ENCODE data around the gene SERPINB6.

The SERPINB6 gene

DNA sequence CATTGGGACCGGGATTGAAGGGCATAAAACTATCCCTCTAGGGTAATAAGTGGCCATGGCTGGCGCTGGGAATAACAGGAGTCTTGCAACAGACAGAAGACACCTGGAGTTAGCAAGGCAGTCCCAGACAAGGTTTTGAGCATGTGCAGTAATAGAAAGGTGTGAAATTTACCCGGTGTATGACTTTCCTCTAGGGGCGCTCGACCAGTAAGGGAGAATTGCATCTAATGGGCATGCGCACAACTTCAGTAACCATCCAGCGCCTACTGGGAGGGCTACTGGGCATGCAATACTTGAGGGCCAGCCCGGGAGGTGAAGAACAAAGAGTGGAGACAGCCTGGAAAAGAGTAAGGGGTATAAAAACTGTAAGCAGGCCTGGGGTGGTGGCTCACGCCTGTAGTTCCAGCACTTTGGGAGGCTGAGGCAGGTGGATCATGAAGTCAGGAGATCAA is 32.7 kb downstream of the SERPINB6 start:
- Histone ChIP-seq H3K27me3 (ENCODE audit: low read depth, low read length) (no peaks in the 10 kb centered on the region), H3K4me2 (ENCODE audit: low read length) (no peak overlapping the region), H3K9me3 (ENCODE audit: insufficient read depth, low read length) (peaks cover 18% of the 10 kb centered on the region; the same call in 1 of the 2 replicates), H3K4me1 (ENCODE audit: low read length) (peaks cover 38% of the 10 kb centered on the region), H3K79me2 (ENCODE audit: low read length) (no peaks in the 10 kb centered on the region), H3K9ac (ENCODE audit: low read length) (no peak overlapping the region), H3K36me3 (replicated peaks; ENCODE audit: low read depth, low read length) (peaks cover 13% of the 10 kb centered on the region), H3K4me3 (ENCODE audit: low read length) (no peak overlapping the region), H4K20me1 (ENCODE audit: insufficient read depth, low read length) (no peaks in the 10 kb centered on the region), H2AFZ (ENCODE audit: low read depth, low read length) (no peak overlapping the region), H3K27ac (ENCODE audit: low read length) (0 out of 2 replicates have a peak overlapping the region, but pooled peaks have one; percentile 100)
- no peak for TF ChIP-seq CTCF (IDR thresholded peaks at IDR 0.05; ENCODE audit: low read depth, low read length)
- no peak for TF ChIP-seq EZH2phosphoT487 (IDR thresholded peaks at IDR 0.05; ENCODE audit: low read depth)

DNA sequence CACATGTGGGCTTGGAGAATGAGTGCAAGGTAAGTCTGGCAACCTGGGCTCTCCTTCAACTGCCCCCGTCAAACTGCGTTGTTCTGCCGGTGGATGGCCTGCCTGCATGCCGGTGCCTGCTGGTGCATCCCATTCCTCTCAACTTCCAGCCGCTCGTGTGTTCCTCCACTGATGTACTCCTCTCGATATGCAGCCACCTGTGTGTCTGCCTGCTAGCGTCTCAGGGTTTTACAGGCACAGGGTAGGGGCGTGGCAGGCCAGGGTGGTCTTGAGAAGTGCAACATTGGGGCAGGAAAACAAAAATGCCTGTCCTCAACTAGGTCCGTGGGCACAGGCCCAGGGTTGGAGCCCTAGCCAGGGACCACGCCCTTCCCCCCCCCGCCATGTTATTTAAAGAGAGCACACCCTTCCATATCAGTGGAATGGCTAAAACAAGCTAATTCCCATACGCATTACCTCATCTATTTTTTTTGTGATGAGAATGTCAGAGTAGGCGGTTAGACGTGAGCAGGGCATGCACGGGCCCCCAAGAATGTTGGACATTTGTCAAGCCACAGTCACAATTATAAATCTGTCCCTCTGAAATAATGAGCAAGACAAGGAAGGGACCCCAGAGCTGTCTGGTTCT is 33.2 kb downstream of the SERPINB6 start:
- Histone ChIP-seq H3K4me1 (ENCODE audit: low read length) (peaks cover 33% of the 10 kb centered on the region), H3K4me3 (ENCODE audit: low read length) (no peak overlapping the region), H3K9ac (ENCODE audit: low read length) (no peak overlapping the region), H3K36me3 (replicated peaks; ENCODE audit: low read depth, low read length) (peaks cover 13% of the 10 kb centered on the region), H2AFZ (ENCODE audit: low read depth, low read length) (no peak overlapping the region), H3K4me2 (ENCODE audit: low read length) (no peak overlapping the region), H3K27ac (ENCODE audit: low read length) (no peak overlapping the region), H3K79me2 (ENCODE audit: low read length) (no peaks in the 10 kb centered on the region), H3K27me3 (ENCODE audit: low read depth, low read length) (no peaks in the 10 kb centered on the region), H4K20me1 (ENCODE audit: insufficient read depth, low read length) (no peaks in the 10 kb centered on the region), H3K9me3 (ENCODE audit: insufficient read depth, low read length) (peaks cover 16% of the 10 kb centered on the region; the same call in 1 of the 2 replicates)
- TF ChIP-seq EZH2phosphoT487 (IDR thresholded peaks at IDR 0.05; ENCODE audit: low read depth) (no peak), CTCF (IDR thresholded peaks at IDR 0.05; ENCODE audit: low read depth, low read length) (no peak)

- Histone ChIP-seq H3K4me1 (ENCODE audit: low read length) (peaks cover 28% of the 10 kb centered on the region), H2AFZ (ENCODE audit: low read depth, low read length) (no peak overlapping the region), H3K27me3 (ENCODE audit: low read depth, low read length) (no peaks in the 10 kb centered on the region), H3K9ac (ENCODE audit: low read length) (no peak overlapping the region), H3K79me2 (ENCODE audit: low read length) (no peaks in the 10 kb centered on the region), H3K4me2 (ENCODE audit: low read length) (no peak overlapping the region), H3K36me3 (replicated peaks; ENCODE audit: low read depth, low read length) (peaks cover 13% of the 10 kb centered on the region), H3K27ac (ENCODE audit: low read length) (no peak overlapping the region), H3K4me3 (ENCODE audit: low read length) (no peak overlapping the region), H4K20me1 (ENCODE audit: insufficient read depth, low read length) (no peaks in the 10 kb centered on the region), H3K9me3 (ENCODE audit: insufficient read depth, low read length) (peaks cover 14% of the 10 kb centered on the region; the same call in 1 of the 2 replicates)
- TF ChIP-seq CTCF (IDR thresholded peaks at IDR 0.05; ENCODE audit: low read depth, low read length) (no peak), EZH2phosphoT487 (IDR thresholded peaks at IDR 0.05; ENCODE audit: low read depth) (no peak)
Measured at GRCh38 chr6:2937627-2938003, 33.8 kb downstream of the SERPINB6 start.

- H3K4me1 ChIP-seq (ENCODE audit: low read length) = peaks cover 22% of the 10 kb centered on the region
Measured at GRCh38 chr6:2935566-2936291, 35.6 kb downstream of the SERPINB6 start.

More at GRCh38 chr6:2935566-2936291, 35.6 kb downstream of the SERPINB6 start:
- Histone ChIP-seq H3K4me3 (ENCODE audit: low read length) (no peak overlapping the region), H2AFZ (ENCODE audit: low read depth, low read length) (no peak overlapping the region), H3K79me2 (ENCODE audit: low read length) (no peaks in the 10 kb centered on the region), H3K9me3 (ENCODE audit: insufficient read depth, low read length) (peaks cover 14% of the 10 kb centered on the region; the same call in 1 of the 2 replicates), H3K36me3 (replicated peaks; ENCODE audit: low read depth, low read length) (peaks cover 11% of the 10 kb centered on the region), H3K9ac (ENCODE audit: low read length) (no peak overlapping the region), H3K4me2 (ENCODE audit: low read length) (no peak overlapping the region), H4K20me1 (ENCODE audit: insufficient read depth, low read length) (no peaks in the 10 kb centered on the region), H3K27me3 (ENCODE audit: low read depth, low read length) (no peaks in the 10 kb centered on the region), H3K27ac (ENCODE audit: low read length) (no peak overlapping the region)
- TF ChIP-seq EZH2phosphoT487 (IDR thresholded peaks at IDR 0.05; ENCODE audit: low read depth) (no peak), CTCF (IDR thresholded peaks at IDR 0.05; ENCODE audit: low read depth, low read length) (no peak)

Measured in OCI-LY3 (cell line).